ENCODE results near the gene GXYLT2.
"Not testable (repeated sequence)": the region's sequence is repeated elsewhere in the genome, so short reads cannot be mapped to it uniquely, and the experiment has no call there.

Gene GXYLT2

DNA sequence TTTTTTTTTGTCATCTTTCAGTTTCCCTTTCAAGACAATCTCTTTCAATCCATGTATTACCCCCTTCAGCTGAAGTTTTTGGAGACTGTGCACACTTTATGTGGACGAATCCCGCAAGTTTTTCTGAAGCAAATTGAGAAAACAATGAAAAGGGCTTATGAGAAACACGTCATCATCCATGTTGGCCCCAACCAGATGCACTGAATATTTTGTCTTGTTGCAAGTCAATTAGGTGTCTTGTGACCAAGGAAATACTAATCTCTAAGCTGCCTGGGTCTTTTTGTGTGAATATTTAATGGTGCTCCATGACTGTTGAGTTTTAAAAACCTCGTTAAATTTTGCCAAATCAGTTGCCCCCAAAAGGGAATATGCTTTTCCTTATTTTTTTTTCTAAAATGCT lies 87.1 kb downstream of the GXYLT2 start:
- DNase-seq (ENCODE audit: low spot score) = no peak

GRCh38 chr3:72976281-72976741 lies 88.5 kb downstream of the GXYLT2 start:
- DNase-seq (ENCODE audit: low spot score) = no peak

DNA sequence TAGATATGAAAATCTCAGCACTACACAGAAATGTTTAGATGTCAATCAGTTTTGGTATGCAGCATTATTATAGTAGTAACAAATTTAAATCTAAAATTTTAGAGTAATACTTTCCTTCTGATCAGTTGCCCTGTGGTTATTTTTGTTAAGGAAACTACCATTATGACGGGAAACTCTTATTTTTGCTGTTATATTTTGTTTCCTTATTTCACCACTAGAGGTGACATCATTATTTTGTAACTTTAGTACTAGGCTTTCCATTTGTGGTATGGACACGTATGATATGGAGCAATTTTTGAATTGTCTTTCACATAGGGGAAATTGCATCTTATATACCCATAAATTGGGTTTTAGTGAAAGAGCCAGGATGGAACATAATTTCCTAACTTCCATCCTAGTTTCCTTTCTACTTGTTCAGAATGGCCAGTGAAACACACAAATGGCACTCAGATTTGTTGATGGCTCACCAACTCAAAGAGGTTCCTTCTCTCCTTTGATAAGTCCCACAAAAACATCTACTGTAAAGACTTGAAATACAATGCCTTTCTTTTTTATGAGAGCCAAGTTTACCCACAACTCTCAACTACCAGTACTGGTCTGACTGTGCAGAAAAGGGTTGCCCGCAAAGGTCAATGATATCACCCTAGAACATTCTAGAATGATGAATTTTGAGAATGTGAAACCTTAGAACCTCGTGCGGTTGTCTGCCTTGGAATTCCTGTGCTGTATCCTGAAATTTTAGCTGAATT lies 89.4 kb downstream of the GXYLT2 start:
- no peak for DNase-seq (ENCODE audit: low spot score)

DNA sequence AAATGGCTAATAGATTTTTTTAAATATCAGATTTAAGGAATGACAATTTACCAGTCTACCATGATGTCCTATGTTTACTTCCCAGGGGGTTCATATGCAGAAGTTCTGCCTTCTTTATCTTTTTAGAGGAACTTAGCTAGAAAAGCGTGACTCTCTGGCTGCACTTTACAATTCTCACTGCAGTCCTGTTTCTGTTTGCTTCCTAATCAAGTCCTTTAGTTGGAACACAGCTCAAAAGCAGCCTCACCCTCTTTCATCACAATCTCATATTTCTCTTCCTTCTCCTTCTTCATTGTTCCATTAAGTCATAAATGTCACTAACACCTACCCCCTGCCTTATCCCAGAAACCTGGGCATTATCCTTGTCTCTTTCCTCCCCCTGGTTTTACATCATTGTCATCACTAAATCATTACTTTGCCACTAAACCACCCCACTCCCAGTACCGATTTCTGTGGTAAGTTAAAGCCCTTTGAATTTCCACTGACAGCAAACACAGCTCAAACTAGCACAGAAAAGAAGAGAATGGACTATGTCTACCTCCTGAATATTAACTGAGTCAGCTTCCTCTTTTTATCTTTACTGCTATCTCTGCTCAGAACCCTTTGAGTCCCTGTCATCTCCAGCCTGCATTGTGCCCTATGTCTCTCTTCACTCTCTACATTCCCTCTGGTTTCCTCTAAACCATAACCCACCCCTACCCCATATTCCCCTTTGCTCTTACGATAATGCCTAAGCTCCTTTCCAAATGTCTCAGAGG lies 94.9 kb downstream of the GXYLT2 start:
- DNase-seq (ENCODE audit: low spot score) = no peak

DNA sequence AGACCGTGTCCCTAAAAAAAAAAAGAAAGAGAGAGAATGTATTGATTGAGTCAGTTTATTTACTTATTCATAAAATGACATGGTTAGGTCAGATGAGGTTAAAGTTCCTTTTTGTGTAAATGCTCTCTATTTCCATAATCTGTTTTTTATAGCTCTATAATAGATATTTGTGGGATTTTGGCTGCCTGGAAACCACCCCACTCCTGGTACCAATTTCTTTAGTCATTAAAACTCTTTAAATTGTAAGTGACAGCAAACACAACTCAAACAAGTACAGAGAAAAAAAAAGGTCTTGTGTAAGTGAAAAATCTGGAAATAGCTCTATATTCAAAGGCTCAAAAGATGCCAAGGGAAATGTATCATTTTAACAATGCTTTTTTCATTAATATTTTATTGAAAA lies 97.7 kb downstream of the GXYLT2 start:
- no peak for DNase-seq (ENCODE audit: low spot score)

GRCh38 chr3:72990701-72991395 lies 103.0 kb downstream of the GXYLT2 start:
- no peak for DNase-seq (ENCODE audit: low spot score)

- DNase-seq (ENCODE audit: low spot score) = no peak
Observed at GRCh38 chr3:72991522-72991921, 103.7 kb downstream of the GXYLT2 start.

- no peak for DNase-seq (ENCODE audit: low spot score)
Observed at GRCh38 chr3:72993391-72993790, 105.5 kb downstream of the GXYLT2 start.

GRCh38 chr3:72995337-72995736 lies 107.5 kb downstream of the GXYLT2 start:
- no peak for DNase-seq (ENCODE audit: low spot score)

DNA sequence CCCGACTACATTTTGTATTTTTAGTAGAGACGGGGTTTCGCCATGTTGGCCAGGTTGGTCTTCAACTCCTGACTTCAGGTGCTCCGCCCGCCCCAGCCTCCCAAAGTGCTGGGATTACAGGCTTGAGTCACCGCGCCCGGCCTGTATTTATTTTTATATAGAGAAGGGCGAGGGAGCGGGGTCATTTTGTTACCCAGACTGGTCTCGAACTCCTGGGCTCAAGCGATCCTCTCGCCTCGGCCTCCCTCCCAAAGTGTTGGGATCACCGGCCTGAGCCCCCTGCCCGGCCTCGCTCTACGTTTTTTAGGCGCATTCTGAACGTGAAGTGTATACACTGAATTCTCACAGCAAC lies 108.3 kb downstream of the GXYLT2 start:
- DNase-seq (ENCODE audit: low spot score) = no peak

- DNase-seq (ENCODE audit: low spot score) = peak; percentile 91
Observed at GRCh38 chr3:72996473-72997333, 108.9 kb downstream of the GXYLT2 start, which contains the start of gene PPP4R2. Gene PPP4R2, plus strand, starts transcription at chr3:72996811. Its CDS starts 227 bp downstream, at chr3:72997038.

GRCh38 chr3:72997421-72997961 lies 109.6 kb downstream of the GXYLT2 start:
- peak; percentile 78 for DNase-seq (ENCODE audit: low spot score)

GRCh38 chr3:72998466-72998865 lies 110.6 kb downstream of the GXYLT2 start:
- peak; percentile 33 for DNase-seq (ENCODE audit: low spot score)

DNA sequence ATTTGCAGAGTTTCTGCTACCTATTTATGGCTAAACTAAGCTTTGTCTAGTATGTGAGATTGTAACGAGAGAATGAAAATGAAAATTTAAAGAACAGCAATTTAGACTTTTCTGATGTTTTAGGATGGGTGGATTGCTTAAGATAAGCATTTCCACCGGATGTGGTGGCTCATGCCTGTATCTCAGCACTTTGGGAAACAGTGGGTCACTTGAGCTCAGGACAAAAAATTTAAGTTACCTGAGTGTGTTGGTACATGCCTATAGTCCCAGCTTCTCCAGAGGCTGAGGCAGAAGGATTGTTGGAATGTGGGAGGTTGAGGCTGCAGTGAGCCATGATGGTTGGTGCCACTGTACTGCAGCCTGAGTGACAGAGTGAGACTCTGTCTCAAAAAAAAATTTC lies 112.1 kb downstream of the GXYLT2 start:
- DNase-seq (ENCODE audit: low spot score) = no peak

- not testable (repeated sequence) for DNase-seq (ENCODE audit: low spot score)
Observed at GRCh38 chr3:73003050-73003449, 115.2 kb downstream of the GXYLT2 start.

DNA sequence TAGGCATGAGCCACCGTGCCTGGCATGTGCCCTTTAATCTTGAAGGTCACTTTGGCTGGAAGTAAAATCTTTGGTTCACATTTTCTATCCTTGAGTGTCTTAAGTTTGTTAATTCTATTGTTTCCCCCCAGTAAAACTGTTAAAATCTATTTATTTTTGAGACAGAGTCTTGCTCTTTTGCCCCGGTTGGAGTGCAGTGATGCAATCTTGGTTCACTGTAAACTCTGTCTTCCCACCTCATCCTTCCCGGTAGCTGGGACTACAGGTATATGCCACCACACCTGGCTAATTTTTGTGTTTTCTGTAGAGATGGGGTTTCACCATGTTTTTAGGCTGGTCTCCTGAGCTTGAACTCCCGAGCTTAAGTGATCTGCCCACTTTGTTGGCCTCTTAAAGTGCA lies 116.5 kb downstream of the GXYLT2 start:
- DNase-seq (ENCODE audit: low spot score) = no peak

DNA sequence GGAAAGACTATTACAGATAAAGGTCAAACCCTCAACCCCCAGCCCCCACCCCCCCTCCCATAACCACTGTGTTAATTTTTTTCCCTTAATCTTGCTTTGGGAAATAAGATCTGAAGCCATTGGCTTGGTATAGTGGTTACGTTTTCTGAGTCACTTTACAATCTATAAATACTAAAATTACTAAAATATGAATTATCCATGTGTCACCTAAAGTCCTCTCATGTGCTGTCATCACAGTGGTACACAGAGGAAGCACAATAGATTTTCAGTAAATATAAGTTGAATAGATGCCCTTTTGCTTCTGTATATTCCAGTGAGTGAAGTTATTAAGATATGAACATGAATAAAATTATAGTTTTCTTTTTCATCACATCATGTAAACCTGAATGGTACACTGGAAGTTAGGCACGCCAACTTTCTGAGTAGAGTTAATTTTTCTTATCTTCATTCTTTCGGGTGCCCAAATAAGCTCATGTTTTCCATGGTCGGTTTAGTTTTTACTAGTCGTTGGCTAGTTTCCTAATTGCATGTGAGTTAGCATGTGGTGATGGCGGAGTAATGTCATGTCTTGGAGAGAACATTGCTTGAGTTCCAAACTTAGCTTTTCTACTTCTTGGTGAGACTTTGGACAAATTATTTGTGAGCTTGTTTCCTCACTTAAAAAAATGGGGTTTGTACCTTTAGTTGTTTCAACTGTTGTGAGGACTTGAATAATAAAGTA lies 120.3 kb downstream of the GXYLT2 start:
- no peak for DNase-seq (ENCODE audit: low spot score)

DNA sequence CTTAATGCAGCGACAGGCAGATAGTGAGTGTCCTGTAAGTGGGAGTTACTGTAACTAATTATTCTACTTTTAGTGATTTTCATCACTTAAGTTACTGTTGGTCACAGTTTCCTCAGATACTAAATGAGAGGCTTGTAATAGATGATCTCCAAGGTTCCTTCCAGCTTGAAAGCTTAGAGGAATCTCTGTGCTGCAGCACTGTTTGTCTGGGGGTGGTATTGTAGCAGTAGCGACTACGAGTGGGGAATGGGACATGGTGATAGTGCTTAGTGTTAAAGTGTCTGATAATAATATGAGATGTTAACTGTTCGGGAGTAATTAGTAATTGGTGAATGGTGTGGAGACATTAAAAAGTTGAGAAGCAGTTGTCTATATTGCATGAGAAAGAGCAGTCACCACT lies 121.2 kb downstream of the GXYLT2 start:
- no peak for DNase-seq (ENCODE audit: low spot score)

- DNase-seq (ENCODE audit: low spot score) = no peak
Observed at GRCh38 chr3:73009750-73010149, 121.9 kb downstream of the GXYLT2 start.

GRCh38 chr3:73010158-73010557 lies 122.3 kb downstream of the GXYLT2 start:
- DNase-seq (ENCODE audit: low spot score) = no peak

- DNase-seq (ENCODE audit: low spot score) = no peak
Observed at GRCh38 chr3:73018298-73018697, 130.5 kb downstream of the GXYLT2 start.
